ENCODE measurements around the gene CACNA1S. TPM values are rescaled to one million over a fixed set of nuclear protein-coding genes. Genes with fewer than 3 reads are reported as not detected.

Gene CACNA1S
- total and polyA plus RNA-seq, 2 of the 13 experiments (the other 11 are each of a cell fraction or from before 2014, with no cell fraction given): not detected

- Histone ChIP-seq H3K9me3 (ENCODE audit: low read length) (no peaks in the 10 kb centered on the region), H3K9ac (ENCODE audit: insufficient read depth, low read depth, low read length) (no peak overlapping the region), H3K4me1 (ENCODE audit: insufficient read depth, low read length) (peaks cover 13% of the 10 kb centered on the region), H3K36me3 (replicated peaks in 1 of 2; ENCODE audit: control insufficient read depth in 1 of 2, insufficient read depth in 2 of 2, low read length in 2 of 2) (no peaks in the 10 kb centered on the region), H2AFZ (ENCODE audit: low read length) (no peak overlapping the region), H3K27ac (ENCODE audit: extremely low read length, insufficient read depth, low read length) (no peak overlapping the region), H3K4me2 (ENCODE audit: low read depth, low read length) (no peak overlapping the region), H3K79me2 (ENCODE audit: insufficient read depth, low read length) (peaks cover 10% of the 10 kb centered on the region), H4K20me1 (ENCODE audit: insufficient read depth, low read length) (no peaks in the 10 kb centered on the region), H3K4me3 (replicated peaks in 1 of 3; ENCODE audit: insufficient read depth in 1 of 3, low read depth in 2 of 3, low read length in 3 of 3) (no peak overlapping the region), H3K27me3 (ENCODE audit: control insufficient read depth in 1 of 2, insufficient read depth in 2 of 2, low read length in 2 of 2) (no peaks in the 10 kb centered on the region; a peak in 1 of 5 replicates)
- DNase-seq (ENCODE audit: low spot score): no peak
- ChIA-PET POLR2A (interaction anchor here (0.5 kb wide), 1 partner anchor 488 kb away, joined by 3 read pairs; no protein-coding TSS in a partner anchor), CTCF (ENCODE audit: low intra/inter-chr PET ratio, low total read pairs) (no interaction called here)
- WGBS (ENCODE audit: low lambda C conversion rate): 74% methylated on average over 2 of the region's 2 CpGs
- intact Hi-C loops (cut with micrococcal nuclease; ENCODE audit: unreplicated experiment) (no loop called here), in situ Hi-C loops (cut with HindIII; ENCODE audit: extremely low pct_ligation_motif_present, low pct_unique_long_range_greater_than_20kb) (no loop called here)
- BruUV-seq (replicated peaks): no TSS peak
- TF ChIP-seq ZFYVE20 (CRISPR knock-in tag; IDR thresholded peaks at IDR 0.05; ENCODE audit: borderline replicate concordance, low read depth): no peak
- TF ChIP-seq KIAA2018 (CRISPR knock-in tag; IDR thresholded peaks at IDR 0.05; ENCODE audit: borderline replicate concordance): no peak
- no peak for TF ChIP-seq ZSCAN31 (CRISPR knock-in tag; IDR thresholded peaks at IDR 0.05; ENCODE audit: low read depth)
- no peak for TF ChIP-seq HDAC2 (CRISPR knock-in tag; IDR thresholded peaks at IDR 0.05)
- TF ChIP-seq NAIF1 (CRISPR knock-in tag; IDR thresholded peaks at IDR 0.05; ENCODE audit: borderline replicate concordance): no peak
- peak; percentile 91 for TF ChIP-seq ZNF543 (CRISPR knock-in tag; IDR thresholded peaks at IDR 0.05)
- ATAC-seq: no peak
- no peak for FAIRE-seq
These were observed 45.7 kb upstream of the CACNA1S start for GRCh38 chr1:201157949-201158348.
